Trophoblast cell (in vitro differentiated cells and primary cell): Measurements from ENCODE around the gene JARID2.

Experiments used
- DNase-seq, 2 donors: peaks; one replicate each; pipeline ENCODE4 v3.0.0-alpha.2; 2016
- H2AFZ ChIP-seq: 2 replicates; pipeline ENCODE4 v1.6.1; 2013; ENCODE audit warnings: low read length, moderate library complexity, mild to moderate bottlenecking; ENCODE audit not compliant: insufficient read depth, poor library complexity
- H2AK5ac ChIP-seq: 2 replicates; pipeline ENCODE4 v1.6.1; 2013; ENCODE audit warnings: mild to moderate bottlenecking, low read length
- H2BK120ac ChIP-seq: 2 replicates; pipeline ENCODE4 v1.6.1; 2013; ENCODE audit warnings: low read length, mild to moderate bottlenecking, moderate library complexity; ENCODE audit not compliant: insufficient read depth, poor library complexity
- H2BK12ac ChIP-seq: 2 replicates; pipeline ENCODE4 v1.6.1; 2013; ENCODE audit warnings: mild to moderate bottlenecking, low read length, moderate library complexity
- H2BK5ac ChIP-seq: 2 replicates; pipeline ENCODE4 v1.6.1; 2013; ENCODE audit warnings: low read length, low read depth, moderate library complexity, mild to moderate bottlenecking; ENCODE audit not compliant: poor library complexity
- H3K14ac ChIP-seq: 2 replicates; pipeline ENCODE4 v1.6.1; 2013; ENCODE audit warnings: mild to moderate bottlenecking, low read length
- H3K18ac ChIP-seq: 2 replicates; pipeline ENCODE4 v1.6.1; 2013; ENCODE audit warnings: mild to moderate bottlenecking, low read length
- H3K23ac ChIP-seq: 2 replicates; pipeline ENCODE4 v1.6.1; 2013; ENCODE audit warnings: low read length
- H3K27ac ChIP-seq: 2 replicates; pipeline ENCODE4 v1.5.1; 2013; ENCODE audit warnings: low read depth, mild to moderate bottlenecking, inconsistent platforms, low read length, moderate library complexity
- H3K27me3 ChIP-seq: 2 replicates; pipeline ENCODE4 v1.6.1; 2013; ENCODE audit warnings: inconsistent platforms, mild to moderate bottlenecking, low read length, moderate library complexity; ENCODE audit not compliant: insufficient read depth
- H3K36me3 ChIP-seq, 2 experiments: 1 replicate in 1 of 2; 2 replicates in 1 of 2; pipeline ENCODE4 v1.6.1; 2013; ENCODE audit warnings: low read length in 2 of 2, mild to moderate bottlenecking in 2 of 2, moderate library complexity in 1 of 2; ENCODE audit not compliant: insufficient read depth in 2 of 2, control insufficient read depth in 1 of 2
- H3K4ac ChIP-seq: 2 replicates; pipeline ENCODE4 v1.6.1; 2013; ENCODE audit warnings: low read depth, mild to moderate bottlenecking, low read length, moderate library complexity
- H3K4me1 ChIP-seq, 2 experiments: 1 replicate in 1 of 2; 2 replicates in 1 of 2; pipeline ENCODE4 v1.6.1; 2013; ENCODE audit warnings: low read length in 2 of 2, mild to moderate bottlenecking in 2 of 2, moderate library complexity in 1 of 2; ENCODE audit not compliant: insufficient read depth in 2 of 2, control insufficient read depth in 1 of 2
- H3K4me2 ChIP-seq: 2 replicates; pipeline ENCODE4 v1.6.1; 2013; ENCODE audit warnings: inconsistent platforms, mild to moderate bottlenecking, low read length, moderate library complexity
- H3K4me3 ChIP-seq: 2 replicates; pipeline ENCODE4 v1.5.1; 2013; ENCODE audit warnings: mild to moderate bottlenecking, low read depth, low read length, inconsistent platforms
- H3K79me1 ChIP-seq: one replicate; pipeline ENCODE4 v1.6.1; 2013; ENCODE audit warnings: low read length
- H3K79me2 ChIP-seq: 2 replicates; pipeline ENCODE4 v1.6.1; 2013; ENCODE audit warnings: low read length, mild to moderate bottlenecking; ENCODE audit not compliant: control insufficient read depth, insufficient read depth, poor library complexity
- H3K9ac ChIP-seq: 2 replicates; pipeline ENCODE4 v1.6.1; 2013; ENCODE audit warnings: mild to moderate bottlenecking, low read length
- H3K9me3 ChIP-seq: 2 replicates; pipeline ENCODE4 v1.6.1; 2013; ENCODE audit warnings: low read depth, mild to moderate bottlenecking, control low read depth, inconsistent platforms, low read length; ENCODE audit not compliant: insufficient read depth
- H4K12ac ChIP-seq: 2 replicates; pipeline ENCODE4 v1.6.1; 2013; ENCODE audit warnings: low read depth, mild to moderate bottlenecking, low read length, moderate library complexity
- H4K8ac ChIP-seq: 2 replicates; pipeline ENCODE4 v1.6.1; 2013; ENCODE audit warnings: low read depth, mild to moderate bottlenecking, low read length, moderate library complexity
- H4K91ac ChIP-seq: one replicate; pipeline ENCODE4 v1.6.1; 2013; ENCODE audit warnings: low read depth, mild to moderate bottlenecking, low read length, moderate library complexity
- WGBS: extraction: QIAGEN DNeasy Blood & Tissue Kit; methylation state at CpG from one replicate; pipeline ENCODE4 v1.1.7; 2013; ENCODE audit warnings: missing lambda C conversion rate; ENCODE audit not compliant: insufficient read length, insufficient coverage; ENCODE audit errors: extremely low coverage; 5-methylcytosine and 5-hydroxymethylcytosine counted together

JARID2 gene

GRCh38 chr6:15523679-15524630, 278.1 kb downstream of the JARID2 start:
- Histone ChIP-seq H3K23ac (no peak overlapping the region), H3K9me3 (no peaks in the 10 kb centered on the region), H2BK5ac (no peak overlapping the region), H4K91ac (no peak overlapping the region), H2AK5ac (no peak overlapping the region), H2AFZ (no peak overlapping the region), H3K4me2 (no peak overlapping the region), H3K4ac (no peak overlapping the region), H3K27me3 (no peaks in the 10 kb centered on the region), H4K12ac (no peak overlapping the region), H3K14ac (no peak overlapping the region), H3K79me1 (no peaks in the 10 kb centered on the region), H3K4me1 (no peaks in the 10 kb centered on the region), H2BK12ac (no peak overlapping the region), H3K4me3 (no peak overlapping the region), H2BK120ac (no peak overlapping the region), H3K18ac (no peak overlapping the region), H3K27ac (no peak overlapping the region), H3K79me2 (no peaks in the 10 kb centered on the region), H3K9ac (no peak overlapping the region), H3K36me3 (peaks cover 30 to 38% of the 10 kb centered on the region in 2 experiments), H4K8ac (no peak overlapping the region)
- no CpG with 5 or more reads among the region's 23 CpGs for WGBS
- DNase-seq: no peak

DNA sequence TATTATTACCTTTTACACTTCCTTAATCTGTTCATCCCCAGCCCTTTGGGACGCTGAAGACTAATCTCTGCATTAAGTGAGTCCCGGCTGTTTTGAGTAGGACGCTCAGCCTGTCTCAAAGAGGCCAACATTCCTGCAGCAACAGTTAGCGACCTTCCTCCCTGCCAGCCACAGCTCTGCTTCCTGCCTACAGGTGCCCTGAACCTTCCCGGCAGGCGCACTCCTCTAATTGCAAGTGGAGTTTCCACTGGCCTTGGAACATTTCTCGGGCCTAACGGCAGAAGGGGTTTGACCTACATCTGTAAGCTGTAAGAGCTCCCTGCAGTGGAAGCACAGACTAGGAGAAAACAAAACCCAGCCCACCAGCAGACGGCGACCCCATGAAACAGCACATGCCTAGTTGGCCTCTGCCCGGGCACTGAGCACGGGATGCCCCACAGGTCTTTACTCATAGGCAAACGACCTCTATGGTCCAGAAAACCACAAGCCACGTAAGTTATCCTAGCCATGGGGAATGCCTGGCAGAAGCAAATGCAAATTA, 279.1 kb downstream of the JARID2 start:
- Histone ChIP-seq H2BK12ac (no peak overlapping the region), H2BK5ac (no peak overlapping the region), H2BK120ac (no peak overlapping the region), H3K4me3 (no peak overlapping the region), H4K8ac (no peak overlapping the region), H2AK5ac (no peak overlapping the region), H3K9ac (no peak overlapping the region), H3K4me2 (no peak overlapping the region), H3K36me3 (peaks cover 28 to 29% of the 10 kb centered on the region in 2 experiments), H3K4ac (no peak overlapping the region), H3K4me1 (no peaks in the 10 kb centered on the region), H3K79me2 (no peaks in the 10 kb centered on the region), H3K27me3 (no peaks in the 10 kb centered on the region), H2AFZ (no peak overlapping the region), H4K91ac (no peak overlapping the region), H3K18ac (no peak overlapping the region), H3K23ac (no peak overlapping the region), H4K12ac (no peak overlapping the region), H3K14ac (no peak overlapping the region), H3K27ac (no peak overlapping the region), H3K79me1 (no peaks in the 10 kb centered on the region), H3K9me3 (no peaks in the 10 kb centered on the region)
- no CpG with 5 or more reads among the region's 14 CpGs for WGBS
- no peak for DNase-seq

- no peak overlapping the region for H4K12ac ChIP-seq
- no peak overlapping the region for H2BK12ac ChIP-seq
- no peaks in the 10 kb centered on the region for H3K79me1 ChIP-seq
- no peak overlapping the region for H3K4ac ChIP-seq
- no peak overlapping the region for H2AFZ ChIP-seq
- H4K91ac ChIP-seq: no peak overlapping the region
- H3K36me3 ChIP-seq: peaks cover 28 to 29% of the 10 kb centered on the region in 2 experiments
- no peak overlapping the region for H2BK5ac ChIP-seq
- H2BK120ac ChIP-seq: no peak overlapping the region
- no peak overlapping the region for H3K4me2 ChIP-seq
- H3K4me3 ChIP-seq: no peak overlapping the region
- no peak overlapping the region for H3K23ac ChIP-seq
- H3K9ac ChIP-seq: no peak overlapping the region
- no peak for DNase-seq
- H3K27me3 ChIP-seq: no peaks in the 10 kb centered on the region
- WGBS: no CpG with 5 or more reads among the region's 13 CpGs
- no peaks in the 10 kb centered on the region for H3K79me2 ChIP-seq
- H3K18ac ChIP-seq: no peak overlapping the region
- no peak overlapping the region for H3K14ac ChIP-seq
- no peak overlapping the region for H3K27ac ChIP-seq
- H3K9me3 ChIP-seq: no peaks in the 10 kb centered on the region
- no peak overlapping the region for H4K8ac ChIP-seq
- no peak overlapping the region for H2AK5ac ChIP-seq
- H3K4me1 ChIP-seq: no peaks in the 10 kb centered on the region
These were observed 280.4 kb downstream of the JARID2 start for GRCh38 chr6:15526212-15526701.

- DNase-seq: peak in 1 of 2 donors; percentile 54
- Histone ChIP-seq H3K79me1 (no peaks in the 10 kb centered on the region), H3K4ac (no peak overlapping the region), H3K18ac (no peak overlapping the region), H2BK12ac (no peak overlapping the region), H3K4me1 (no peaks in the 10 kb centered on the region), H4K91ac (no peak overlapping the region), H4K8ac (no peak overlapping the region), H3K4me2 (no peak overlapping the region), H3K23ac (no peak overlapping the region), H2BK120ac (no peak overlapping the region), H4K12ac (no peak overlapping the region), H3K27ac (no peak overlapping the region), H2AK5ac (no peak overlapping the region), H2AFZ (no peak overlapping the region), H3K9ac (no peak overlapping the region), H2BK5ac (no peak overlapping the region), H3K27me3 (no peaks in the 10 kb centered on the region), H3K14ac (no peak overlapping the region), H3K4me3 (no peak overlapping the region), H3K79me2 (no peaks in the 10 kb centered on the region), H3K36me3 (peaks cover 22% of the 10 kb centered on the region in 2 experiments), H3K9me3 (no peaks in the 10 kb centered on the region)
- WGBS: no CpG with 5 or more reads among the region's 12 CpGs
These were observed 282.2 kb downstream of the JARID2 start for GRCh38 chr6:15527838-15528617.
